ENCODE results near the gene MESP1. TPM values are rescaled to one million over a fixed set of nuclear protein-coding genes. Genes with fewer than 3 reads are reported as not detected.
A peak's percentile ranks its signal among the peaks of the same experiment; 100 is the strongest.

MESP1 gene
- total and polyA plus RNA-seq, 4 experiments from 2014 or later = 0.53 to 1.2 (median 0.74) TPM

DNA sequence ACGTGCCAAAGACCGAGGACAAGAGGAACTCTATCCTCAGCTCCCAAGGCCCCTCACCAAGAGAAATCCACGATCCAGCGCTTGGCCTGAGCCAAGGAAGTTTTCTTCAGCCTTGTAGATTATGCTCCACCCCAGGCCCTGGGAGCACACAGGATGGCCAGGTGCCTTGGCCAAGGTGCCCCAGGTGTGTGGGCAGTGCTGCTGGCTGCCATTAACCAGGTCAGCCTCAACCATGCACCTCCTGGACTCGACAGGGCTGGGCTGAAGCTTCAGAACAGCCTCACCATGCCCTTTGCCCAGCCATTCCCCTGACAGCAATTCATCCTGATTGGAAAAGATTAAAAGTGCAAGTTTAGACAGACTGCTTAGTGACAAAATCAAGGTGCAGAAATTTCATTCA, 10.9 kb upstream of the MESP1 start:
- Histone ChIP-seq H3K9me3 (ENCODE audit: control insufficient read depth in 1 of 2, low read length in 2 of 2) (no peaks in the 10 kb centered on the region), H3K4me1 (ENCODE audit: insufficient read depth, low read length) (no peaks in the 10 kb centered on the region), H3K4me3 (ENCODE audit: low read length in 2 of 2) (no peak overlapping the region), H3K27me3 (ENCODE audit: insufficient read depth, low read length) (no peaks in the 10 kb centered on the region), H3K27ac (ENCODE audit: low read depth, low read length) (no peak overlapping the region), H3K36me3 (ENCODE audit: insufficient read depth, low read length) (no peaks in the 10 kb centered on the region)
- ChIA-PET POLR2A (ENCODE audit: partially characterized antibody) (no interaction called here), CTCF (ENCODE audit: partially characterized antibody) (interaction anchor here (1.1 to 3.5 kb wide), 8 partner anchors 9 to 309 kb away, joined by 3 to 33 read pairs (median 4); no protein-coding TSS in a partner anchor)
- peaks cover 0 to 13% of the 10 kb centered on the region in 2 donors for H3K27me3 Mint-ChIP-seq
- intact Hi-C loops (cut with micrococcal nuclease) = loop anchor here (2.0 to 5.0 kb wide), 2 partner anchors 309 to 325 kb away; no protein-coding TSS in a partner anchor
- no peaks in the 10 kb centered on the region for H3K36me3 Mint-ChIP-seq
- H3K4me1 Mint-ChIP-seq = no peaks in the 10 kb centered on the region
- no peak for DNase-seq
- H3K4me3 Mint-ChIP-seq = no peak overlapping the region
- H3K27ac Mint-ChIP-seq = no peak overlapping the region
- no peaks in the 10 kb centered on the region for H3K9me3 Mint-ChIP-seq

DNA sequence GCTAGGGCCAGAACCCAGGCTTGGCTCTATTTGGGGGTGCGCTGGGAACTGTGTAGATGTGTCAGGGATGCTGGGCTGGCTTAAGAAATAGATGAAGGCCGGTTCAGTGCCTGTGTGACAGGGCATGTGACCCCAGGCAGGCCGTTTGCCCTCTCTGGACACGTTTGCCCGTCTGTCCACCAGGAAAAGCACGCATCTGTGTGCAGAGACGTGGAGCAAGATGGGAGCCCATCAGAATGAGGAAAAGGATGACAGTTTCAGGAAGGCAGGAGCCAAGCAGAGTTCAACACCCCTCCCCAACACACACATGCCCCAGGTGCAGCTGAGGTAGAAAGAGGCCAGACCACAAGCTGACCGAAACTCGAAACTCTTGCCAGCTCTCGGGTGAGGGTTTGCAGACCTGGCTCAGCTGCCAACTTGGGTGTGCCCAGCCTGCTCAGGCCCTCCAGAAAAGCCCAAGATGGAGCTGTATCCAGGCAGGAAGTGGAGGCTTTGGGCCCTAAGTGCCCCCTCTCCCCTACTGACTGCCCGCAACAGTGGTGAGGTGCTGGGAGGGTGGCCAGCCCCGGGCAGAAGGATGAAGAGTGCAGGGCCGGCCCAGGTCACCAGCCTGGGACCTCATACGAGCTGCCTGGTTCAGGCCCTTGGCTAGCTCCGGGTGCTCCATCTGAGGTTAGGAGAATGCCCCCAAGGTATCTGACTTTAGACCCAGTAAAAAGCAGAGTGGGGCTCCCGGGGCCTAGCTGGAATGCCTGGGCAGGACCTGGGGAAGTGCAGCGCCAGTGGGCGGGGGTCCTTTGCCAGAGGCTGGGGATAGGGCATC, 10.2 kb upstream of the MESP1 start:
- DNase-seq = no peak
- no peaks in the 10 kb centered on the region for H3K36me3 ChIP-seq (ENCODE audit: insufficient read depth, low read length)
- CTCF ChIA-PET (ENCODE audit: partially characterized antibody) = interaction anchor here (0.7 to 3.5 kb wide), 18 partner anchors 8 to 459 kb away, joined by 3 to 33 read pairs (median 4); no protein-coding TSS in a partner anchor
- Mint-ChIP-seq H3K4me1 (no peaks in the 10 kb centered on the region), H3K4me3 (no peak overlapping the region), H3K36me3 (no peaks in the 10 kb centered on the region), H3K27ac (peak overlapping the region in 1 of 7 donors; percentile 67), H3K27me3 (peaks cover 0 to 13% of the 10 kb centered on the region in 2 donors), H3K9me3 (no peaks in the 10 kb centered on the region)
- no peak overlapping the region for H3K4me3 ChIP-seq (ENCODE audit: low read length in 2 of 2)
- no peak overlapping the region for H3K27ac ChIP-seq (ENCODE audit: low read depth, low read length)
- intact Hi-C loops (cut with micrococcal nuclease) = loop anchor here (2.0 to 5.0 kb wide), 2 partner anchors 310 to 326 kb away; no protein-coding TSS in a partner anchor
- no peaks in the 10 kb centered on the region for H3K27me3 ChIP-seq (ENCODE audit: insufficient read depth, low read length)
- POLR2A ChIA-PET (ENCODE audit: partially characterized antibody) = no interaction called here
- no peaks in the 10 kb centered on the region for H3K4me1 ChIP-seq (ENCODE audit: insufficient read depth, low read length)
- H3K9me3 ChIP-seq (ENCODE audit: control insufficient read depth in 1 of 2, low read length in 2 of 2) = no peaks in the 10 kb centered on the region

DNA sequence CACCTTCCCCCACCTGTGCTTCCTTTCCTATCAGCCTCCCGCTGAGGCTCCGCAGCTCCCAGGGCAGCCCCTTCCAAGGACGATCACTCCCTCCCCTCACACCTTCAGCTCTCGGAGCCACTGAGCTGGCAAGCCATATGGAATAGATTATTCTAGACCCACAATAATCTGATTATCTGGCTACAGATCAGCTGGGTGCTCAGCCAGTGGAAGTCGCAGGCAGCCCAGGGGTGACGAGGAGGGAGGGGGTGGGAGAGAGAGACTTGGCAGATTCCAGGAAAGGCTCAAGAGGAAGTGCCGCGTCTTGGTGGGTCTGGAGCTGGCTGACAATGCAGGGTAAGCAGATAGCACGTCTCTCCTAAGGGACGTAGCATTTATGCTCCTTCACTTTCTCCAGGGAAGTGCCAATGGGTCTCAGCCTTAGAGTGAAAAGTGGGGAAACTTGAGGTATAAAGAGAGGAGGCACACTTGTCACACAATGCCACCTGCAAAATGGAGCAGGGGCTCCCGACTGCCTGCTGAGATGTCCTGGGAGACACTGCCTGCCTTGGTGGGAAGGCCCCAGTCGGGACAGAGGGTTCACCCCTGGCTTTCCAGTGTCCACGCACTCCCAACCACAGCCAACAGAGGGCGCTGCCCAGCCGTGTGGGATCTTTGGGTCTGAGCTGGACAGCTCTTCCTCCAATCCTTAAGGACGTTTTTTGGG, 9.4 kb upstream of the MESP1 start:
- H3K36me3 ChIP-seq (ENCODE audit: insufficient read depth, low read length) = no peaks in the 10 kb centered on the region
- H3K4me1 Mint-ChIP-seq = no peaks in the 10 kb centered on the region
- no peaks in the 10 kb centered on the region for H3K4me1 ChIP-seq (ENCODE audit: insufficient read depth, low read length)
- no peaks in the 10 kb centered on the region for H3K9me3 ChIP-seq (ENCODE audit: control insufficient read depth in 1 of 2, low read length in 2 of 2)
- intact Hi-C loops (cut with micrococcal nuclease) = loop anchor here (2.0 to 5.0 kb wide), 2 partner anchors 310 to 327 kb away; no protein-coding TSS in a partner anchor
- H3K27me3 ChIP-seq (ENCODE audit: insufficient read depth, low read length) = no peaks in the 10 kb centered on the region
- no peak overlapping the region for H3K4me3 Mint-ChIP-seq
- no peaks in the 10 kb centered on the region for H3K36me3 Mint-ChIP-seq
- H3K27ac ChIP-seq (ENCODE audit: low read depth, low read length) = no peak overlapping the region
- peak overlapping the region in 1 of 7 donors; percentile 68 for H3K27ac Mint-ChIP-seq
- peaks cover 0 to 14% of the 10 kb centered on the region in 2 donors for H3K27me3 Mint-ChIP-seq
- ChIA-PET CTCF (ENCODE audit: partially characterized antibody) (interaction anchor here (0.9 to 3.5 kb wide), 16 partner anchors 7 to 460 kb away, joined by 3 to 33 read pairs (median 4); no protein-coding TSS in a partner anchor), POLR2A (ENCODE audit: partially characterized antibody) (no interaction called here)
- DNase-seq = peak in 4 of 5 donors; percentile 43 to 53 (median 50)
- no peak overlapping the region for H3K4me3 ChIP-seq (ENCODE audit: low read length in 2 of 2)
- no peaks in the 10 kb centered on the region for H3K9me3 Mint-ChIP-seq

DNA sequence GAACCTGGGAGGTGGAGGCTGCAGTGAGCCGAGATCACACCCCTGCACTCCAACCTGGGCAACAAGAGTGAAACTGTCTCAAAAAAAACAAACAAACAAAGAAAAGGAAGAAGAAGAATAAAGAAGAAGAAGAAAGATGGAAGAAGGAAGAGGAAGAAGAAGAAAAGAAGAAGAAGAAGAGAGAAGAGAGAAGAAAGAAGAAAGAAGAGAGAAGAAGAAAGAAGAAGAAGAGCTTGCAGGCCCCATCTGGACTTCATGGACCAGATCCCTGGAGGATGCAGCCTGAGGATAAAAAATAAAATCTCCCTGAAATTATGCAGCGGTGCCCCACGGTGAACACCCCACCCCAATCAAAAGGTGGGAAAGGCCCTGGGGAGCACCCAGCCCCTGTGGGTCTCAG, 8.8 kb upstream of the MESP1 start:
- POLR2A ChIA-PET (ENCODE audit: partially characterized antibody) = no interaction called here
- intact Hi-C loops (cut with micrococcal nuclease) = loop anchor here (2.0 to 5.0 kb wide), 2 partner anchors 311 to 327 kb away; no protein-coding TSS in a partner anchor
- Histone ChIP-seq H3K27ac (ENCODE audit: low read depth, low read length) (no peak overlapping the region), H3K9me3 (ENCODE audit: control insufficient read depth in 1 of 2, low read length in 2 of 2) (no peaks in the 10 kb centered on the region), H3K27me3 (ENCODE audit: insufficient read depth, low read length) (no peaks in the 10 kb centered on the region), H3K4me3 (ENCODE audit: low read length in 2 of 2) (no peak overlapping the region), H3K4me1 (ENCODE audit: insufficient read depth, low read length) (no peaks in the 10 kb centered on the region), H3K36me3 (ENCODE audit: insufficient read depth, low read length) (no peaks in the 10 kb centered on the region)
- Mint-ChIP-seq H3K27me3 (peaks cover 0 to 16% of the 10 kb centered on the region in 2 donors), H3K36me3 (no peaks in the 10 kb centered on the region), H3K4me1 (no peaks in the 10 kb centered on the region), H3K4me3 (no peak overlapping the region), H3K9me3 (no peaks in the 10 kb centered on the region), H3K27ac (peak overlapping the region in 2 of 7 donors; percentile 68 to 80)
- CTCF ChIA-PET (ENCODE audit: partially characterized antibody) = interaction anchor here (1.0 to 3.5 kb wide), 6 partner anchors 19 to 461 kb away, joined by 3 to 33 read pairs (median 8); no protein-coding TSS in a partner anchor
- no peak for DNase-seq

DNA sequence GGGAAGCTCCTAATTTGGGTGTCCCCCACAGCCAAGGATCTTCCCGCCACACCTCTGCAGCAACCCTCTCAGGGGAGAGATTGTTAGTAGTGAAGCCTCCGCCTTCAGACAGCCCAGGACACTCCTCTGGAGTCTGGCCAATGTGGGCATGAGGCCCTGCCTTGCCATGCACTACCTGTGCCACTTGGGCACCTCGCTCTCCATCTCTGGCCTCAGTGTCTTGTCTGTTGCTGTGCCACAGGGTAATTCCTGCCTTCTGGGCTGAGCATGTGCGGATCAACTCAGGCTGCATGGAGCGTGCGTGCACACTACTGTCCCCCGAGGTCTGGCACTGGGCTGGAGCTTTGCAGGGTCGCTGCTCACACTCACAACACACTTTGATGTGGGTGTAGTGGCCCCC, 7.9 kb upstream of the MESP1 start:
- Mint-ChIP-seq H3K36me3 (no peaks in the 10 kb centered on the region), H3K9me3 (no peaks in the 10 kb centered on the region), H3K27ac (no peak overlapping the region), H3K4me3 (no peak overlapping the region), H3K27me3 (peaks cover 0 to 16% of the 10 kb centered on the region in 2 donors), H3K4me1 (no peaks in the 10 kb centered on the region)
- H3K9me3 ChIP-seq (ENCODE audit: control insufficient read depth in 1 of 2, low read length in 2 of 2) = no peaks in the 10 kb centered on the region
- H3K27me3 ChIP-seq (ENCODE audit: insufficient read depth, low read length) = no peaks in the 10 kb centered on the region
- H3K27ac ChIP-seq (ENCODE audit: low read depth, low read length) = no peak overlapping the region
- H3K4me3 ChIP-seq (ENCODE audit: low read length in 2 of 2) = no peak overlapping the region
- intact Hi-C loops (cut with micrococcal nuclease) = no loop called here
- H3K36me3 ChIP-seq (ENCODE audit: insufficient read depth, low read length) = no peaks in the 10 kb centered on the region
- POLR2A ChIA-PET (ENCODE audit: partially characterized antibody) = no interaction called here
- no peaks in the 10 kb centered on the region for H3K4me1 ChIP-seq (ENCODE audit: insufficient read depth, low read length)
- CTCF ChIA-PET (ENCODE audit: partially characterized antibody) = interaction anchor here (2.5 kb wide), 1 partner anchor 19 kb away, joined by 7 read pairs; no protein-coding TSS in a partner anchor
- DNase-seq = no peak

DNA sequence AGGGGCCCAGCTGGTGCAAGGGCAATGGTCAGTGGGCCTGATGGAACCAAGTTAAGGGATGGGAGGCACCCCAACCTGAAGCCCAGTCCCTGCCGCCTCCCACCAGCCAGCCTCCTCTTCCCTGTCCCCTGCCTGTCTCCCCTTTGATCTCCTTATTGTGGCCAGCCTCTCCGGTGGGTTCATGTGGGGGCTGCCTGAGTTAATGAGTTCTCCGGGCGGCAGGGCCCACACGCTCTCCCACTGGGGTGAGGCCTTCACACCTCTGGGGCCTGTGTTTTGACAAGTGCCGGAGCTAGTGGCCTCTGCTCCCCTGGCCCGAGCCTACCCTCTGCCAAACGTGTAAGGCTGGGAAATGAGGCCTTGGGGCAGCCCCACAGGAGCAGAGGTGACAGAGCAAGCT, 7.2 kb upstream of the MESP1 start:
- Histone ChIP-seq H3K27me3 (ENCODE audit: insufficient read depth, low read length) (no peaks in the 10 kb centered on the region), H3K9me3 (ENCODE audit: control insufficient read depth in 1 of 2, low read length in 2 of 2) (no peaks in the 10 kb centered on the region), H3K4me3 (ENCODE audit: low read length in 2 of 2) (no peak overlapping the region), H3K36me3 (ENCODE audit: insufficient read depth, low read length) (no peaks in the 10 kb centered on the region), H3K27ac (ENCODE audit: low read depth, low read length) (no peak overlapping the region), H3K4me1 (ENCODE audit: insufficient read depth, low read length) (no peaks in the 10 kb centered on the region)
- no peaks in the 10 kb centered on the region for H3K4me1 Mint-ChIP-seq
- H3K36me3 Mint-ChIP-seq = no peaks in the 10 kb centered on the region
- ChIA-PET POLR2A (ENCODE audit: partially characterized antibody) (no interaction called here), CTCF (ENCODE audit: partially characterized antibody) (no interaction called here)
- intact Hi-C loops (cut with micrococcal nuclease) = no loop called here
- H3K27ac Mint-ChIP-seq = no peak overlapping the region
- H3K9me3 Mint-ChIP-seq = no peaks in the 10 kb centered on the region
- H3K4me3 Mint-ChIP-seq = no peak overlapping the region
- peaks cover 0 to 17% of the 10 kb centered on the region in 2 donors for H3K27me3 Mint-ChIP-seq
- no peak for DNase-seq

DNA sequence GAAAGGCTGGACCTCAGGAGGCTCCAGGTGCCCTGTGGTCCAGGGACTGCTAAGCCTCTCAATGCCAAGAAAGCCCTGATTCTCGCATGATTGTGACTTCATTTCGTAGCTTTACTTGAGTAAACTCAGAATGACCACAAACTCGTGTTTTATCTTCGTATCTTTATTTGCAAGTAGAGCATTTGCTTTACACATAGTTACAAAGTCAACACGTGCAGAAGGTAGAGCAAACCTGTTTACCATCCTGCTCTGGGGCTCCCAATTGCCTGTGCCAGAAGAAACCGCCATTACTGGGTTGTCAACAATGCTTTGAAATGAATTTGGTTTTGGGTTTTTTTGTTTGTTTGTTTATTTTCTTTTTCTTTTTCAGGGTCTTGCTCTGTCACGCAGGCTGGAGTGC, 5.8 kb upstream of the MESP1 start:
- intact Hi-C loops (cut with micrococcal nuclease) = no loop called here
- no peaks in the 10 kb centered on the region for H3K4me1 Mint-ChIP-seq
- no peak overlapping the region for H3K4me3 Mint-ChIP-seq
- H3K27me3 Mint-ChIP-seq = peaks cover 0 to 21% of the 10 kb centered on the region in 2 donors
- H3K9me3 Mint-ChIP-seq = no peaks in the 10 kb centered on the region
- Histone ChIP-seq H3K36me3 (ENCODE audit: insufficient read depth, low read length) (no peaks in the 10 kb centered on the region), H3K4me1 (ENCODE audit: insufficient read depth, low read length) (no peaks in the 10 kb centered on the region), H3K27me3 (ENCODE audit: insufficient read depth, low read length) (no peaks in the 10 kb centered on the region), H3K9me3 (ENCODE audit: control insufficient read depth in 1 of 2, low read length in 2 of 2) (no peaks in the 10 kb centered on the region), H3K27ac (ENCODE audit: low read depth, low read length) (no peak overlapping the region), H3K4me3 (ENCODE audit: low read length in 2 of 2) (no peak overlapping the region)
- ChIA-PET CTCF (ENCODE audit: partially characterized antibody) (no interaction called here), POLR2A (ENCODE audit: partially characterized antibody) (no interaction called here)
- no peaks in the 10 kb centered on the region for H3K36me3 Mint-ChIP-seq
- no peak for DNase-seq
- H3K27ac Mint-ChIP-seq = no peak overlapping the region

Data from CD4-positive, alpha-beta memory T cell (primary cell).